ENCODE data around the gene CNIH4. TPM values are rescaled to one million over a fixed set of nuclear protein-coding genes. Genes with fewer than 3 reads are reported as not detected.
A peak's percentile ranks its signal among the peaks of the same experiment; 100 is the strongest.

The CNIH4 gene
- total and polyA plus RNA-seq, 2 of the 4 experiments (the other 2 are of a cell fraction), result 29.7 to 73.1 TPM

DNA sequence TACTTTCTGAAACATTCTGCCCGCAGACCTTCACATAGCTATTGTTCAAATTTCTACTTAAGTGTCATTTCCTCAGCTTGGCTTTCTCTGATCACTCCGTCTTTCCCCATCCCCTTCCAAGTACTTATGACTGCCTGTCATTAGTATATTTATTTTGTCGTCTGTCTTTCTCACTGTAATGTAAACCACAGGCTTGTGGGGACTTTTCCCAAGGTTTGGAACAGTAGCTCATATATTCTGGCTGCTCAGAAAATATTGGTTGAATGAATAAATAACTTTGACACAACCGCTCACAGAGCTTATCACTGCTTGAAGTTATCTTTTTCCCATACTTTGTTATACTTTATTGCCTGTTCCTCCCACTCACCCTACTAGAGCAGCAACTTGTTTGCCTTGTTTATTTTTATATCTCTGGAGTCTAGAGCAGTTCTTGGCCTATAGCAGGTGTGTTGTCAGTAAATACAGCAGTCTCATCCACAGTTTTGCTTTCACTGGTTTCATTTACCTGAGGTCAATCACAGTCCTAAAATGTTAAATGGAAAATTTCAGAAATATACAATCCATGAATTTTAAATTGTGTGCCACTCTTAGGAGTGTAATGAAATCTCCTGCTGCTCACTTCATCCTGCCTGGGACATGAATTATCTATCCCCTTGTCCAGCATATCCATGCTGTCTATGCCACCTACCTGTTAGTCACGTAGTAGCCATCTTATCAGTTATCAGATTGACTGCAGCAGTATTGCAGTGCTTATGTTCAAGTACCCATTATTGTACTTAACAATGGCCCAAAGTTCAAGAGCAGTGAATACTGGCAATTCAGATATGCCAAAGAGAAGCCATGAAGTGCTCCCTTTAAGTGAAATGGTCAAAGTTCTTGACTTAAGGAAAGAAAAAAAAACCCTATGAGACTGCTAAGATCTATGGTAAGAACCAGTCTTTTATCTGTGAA, 2.4 kb upstream of the CNIH4 start:
- TF ChIP-seq POLR2A (IDR thresholded peaks at IDR 0.05; ENCODE audit: low read depth, low read length), result no peak
- TF ChIP-seq, protein P1, sequence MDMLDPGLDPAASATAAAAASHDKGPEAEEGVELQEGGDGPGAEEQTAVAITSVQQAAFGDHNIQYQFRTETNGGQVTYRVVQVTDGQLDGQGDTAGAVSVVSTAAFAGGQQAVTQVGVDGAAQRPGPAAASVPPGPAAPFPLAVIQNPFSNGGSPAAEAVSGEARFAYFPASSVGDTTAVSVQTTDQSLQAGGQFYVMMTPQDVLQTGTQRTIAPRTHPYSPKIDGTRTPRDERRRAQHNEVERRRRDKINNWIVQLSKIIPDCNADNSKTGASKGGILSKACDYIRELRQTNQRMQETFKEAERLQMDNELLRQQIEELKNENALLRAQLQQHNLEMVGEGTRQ (IDR thresholded peaks at IDR 0.05; ENCODE audit: low read depth, low read length), result no peak
- no peak overlapping the region for H2BK5ac ChIP-seq (ENCODE audit: low read depth, low read length, poor library complexity, severe bottlenecking)
- H4K5ac ChIP-seq (ENCODE audit: low read depth, low read length), result no peak overlapping the region
- H3K14ac ChIP-seq (replicated peaks; ENCODE audit: low read depth, low read length), result no peak overlapping the region
- H3K4me2 ChIP-seq (ENCODE audit: low read depth, low read length), result no peak overlapping the region
- H4K8ac ChIP-seq (ENCODE audit: low read depth in 2 of 2, low read length in 2 of 2), result no peak overlapping the region
- peaks cover 3% of the 10 kb centered on the region; the same call in 1 of the 2 replicates for H3K9me1 ChIP-seq (ENCODE audit: insufficient read depth, low read length)
- BruUV-seq (replicated peaks), result no TSS peak
- no peak overlapping the region for H4K91ac ChIP-seq (ENCODE audit: insufficient read depth, low read depth, low read length)
- peaks cover 9 to 19% of the 10 kb centered on the region in 2 experiments; a peak in 2 of 4 replicates for H3K79me1 ChIP-seq (ENCODE audit: low read depth in 1 of 2, low read length in 2 of 2)
- DNase-seq, result peak; percentile 8
- H3K4me1 ChIP-seq (ENCODE audit: control insufficient read depth, insufficient read depth, low read length), result peaks cover 2% of the 10 kb centered on the region
- H3K27ac ChIP-seq (ENCODE audit: insufficient read depth, low read length), result no peak overlapping the region
- no peak overlapping the region for H3K23ac ChIP-seq (ENCODE audit: low read depth, low read length)
- no peak overlapping the region for H3K9ac ChIP-seq (ENCODE audit: low read depth, low read length)
- no peak overlapping the region for H2BK120ac ChIP-seq (ENCODE audit: low read depth, low read length)
- no peaks in the 10 kb centered on the region for H3K27me3 ChIP-seq (ENCODE audit: control insufficient read depth, insufficient read depth, low read length)
- H2AK5ac ChIP-seq (ENCODE audit: low read depth, low read length), result no peak overlapping the region
- CTCF ChIA-PET, result no interaction called here
- no peak overlapping the region for H2AFZ ChIP-seq (replicated peaks; ENCODE audit: low read length, poor library complexity)
- no peak overlapping the region for H3K4ac ChIP-seq (ENCODE audit: low read depth, low read length)
- H3K36me3 ChIP-seq (ENCODE audit: control insufficient read depth, insufficient read depth, low read length), result no peaks in the 10 kb centered on the region
- H3K4me3 ChIP-seq (ENCODE audit: insufficient read depth, low read depth, low read length), result no peak overlapping the region
- dilution Hi-C loops (cut with HindIII; ENCODE audit: low sequenced_read_pairs, unreplicated experiment), result no loop called here
- POLR2A ChIA-PET (ENCODE audit: unreplicated experiment), result no interaction called here
- no peak overlapping the region for H2BK20ac ChIP-seq (ENCODE audit: low read depth, low read length)
- H3K9me3 ChIP-seq (ENCODE audit: control insufficient read depth, insufficient read depth, low read length), result no peaks in the 10 kb centered on the region
- intact Hi-C loops (cut with micrococcal nuclease), result no loop called here
- in situ Hi-C loops (cut with MboI; ENCODE audit: low sequenced_read_pairs), result no loop called here
- no peak overlapping the region for H2AK9ac ChIP-seq (replicated peaks; ENCODE audit: low read depth, low read length, poor library complexity)
- H3K56ac ChIP-seq (ENCODE audit: extremely low read depth, insufficient read depth, low read length), result no peak overlapping the region
- H4K20me1 ChIP-seq (ENCODE audit: insufficient read depth, low read length), result peaks cover 8% of the 10 kb centered on the region; the same call in 1 of the 2 replicates
- no CpG with 5 or more reads among the region's 5 CpGs for WGBS, 2 experiments (ENCODE audit: extremely low coverage in 2 of 2, insufficient read length in 1 of 2)
- ATAC-seq (ENCODE audit: low read depth), result no peak
- H3K18ac ChIP-seq (ENCODE audit: low read depth, low read length), result no peak overlapping the region
- H2BK15ac ChIP-seq (ENCODE audit: low read depth, low read length), result no peak overlapping the region
